Measurements from ENCODE around the gene EEIG1.
A peak's percentile ranks its signal among the peaks of the same experiment; 100 is the strongest.
"Not testable (repeated sequence)": the region's sequence is repeated elsewhere in the genome, so short reads cannot be mapped to it uniquely, and the experiment has no call there.

EEIG1 gene

DNA sequence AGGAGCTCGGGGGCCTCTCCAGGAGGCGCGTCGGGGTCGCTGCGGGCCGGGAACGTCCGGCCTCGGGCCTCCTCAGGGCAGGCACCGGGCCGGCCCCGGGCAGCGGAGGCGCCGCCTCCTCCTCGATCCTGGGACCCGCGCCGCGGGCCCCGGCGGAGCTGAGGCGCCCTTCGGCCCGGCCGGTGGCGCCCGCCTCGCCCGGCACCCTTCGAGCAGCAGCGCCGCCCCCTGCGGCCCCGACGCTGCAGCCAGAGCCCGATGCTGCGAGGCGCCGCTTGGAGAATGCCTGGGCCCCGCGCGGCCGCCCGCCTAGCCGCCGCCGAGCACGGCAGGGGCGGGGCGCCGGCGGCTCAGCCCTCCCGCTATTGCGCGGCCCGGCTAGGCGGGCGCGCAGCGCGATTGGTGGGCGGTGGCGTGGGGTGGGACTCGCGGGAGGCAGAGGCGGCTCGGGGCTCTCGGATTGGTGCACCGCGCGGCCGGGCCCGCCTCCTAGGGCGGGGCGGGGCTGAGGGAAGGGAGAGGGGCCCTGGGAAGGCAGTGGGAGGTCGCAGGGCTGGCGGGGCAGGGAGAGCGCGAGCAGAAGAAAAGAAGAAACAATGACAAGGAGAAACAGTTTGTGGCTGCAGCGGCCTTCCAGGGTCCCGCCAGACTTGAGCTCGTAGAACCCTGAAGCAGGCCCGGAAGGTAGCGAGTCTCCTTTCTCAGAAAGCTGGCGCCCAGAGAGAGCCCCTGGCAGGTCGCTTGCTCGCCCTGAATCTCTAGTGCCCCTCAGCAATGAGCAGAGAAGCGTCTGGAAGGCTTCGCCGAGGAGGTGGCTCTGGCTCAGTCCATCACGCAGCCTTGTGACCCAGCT lies at the start of gene EEIG1:
EEIG1 (minus strand) TSS at position 284 of the 853 bp plus-strand sequence. CDS start 852 bp downstream, outside the sequence.
- peak; percentile 98 for DNase-seq

DNA sequence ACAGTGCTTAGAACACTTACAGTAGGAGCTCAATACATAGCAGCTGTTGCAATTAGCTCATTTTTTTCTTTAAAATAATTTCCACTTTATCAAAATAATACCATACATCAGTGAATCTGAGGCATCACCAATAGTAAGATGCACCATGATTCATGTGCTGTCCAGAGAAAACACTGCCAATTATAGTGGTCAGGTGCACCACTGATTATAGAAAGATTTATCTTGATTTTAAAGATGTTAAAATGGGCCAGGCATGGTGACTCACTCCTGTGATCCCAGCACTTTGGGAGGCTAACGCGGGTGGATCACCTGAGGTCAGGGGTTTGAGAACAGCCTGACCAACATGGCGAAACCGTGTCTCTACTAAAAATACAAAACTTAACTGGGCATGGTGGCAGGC lies 46.9 kb upstream of the EEIG1 start:
- no peak for DNase-seq

DNA sequence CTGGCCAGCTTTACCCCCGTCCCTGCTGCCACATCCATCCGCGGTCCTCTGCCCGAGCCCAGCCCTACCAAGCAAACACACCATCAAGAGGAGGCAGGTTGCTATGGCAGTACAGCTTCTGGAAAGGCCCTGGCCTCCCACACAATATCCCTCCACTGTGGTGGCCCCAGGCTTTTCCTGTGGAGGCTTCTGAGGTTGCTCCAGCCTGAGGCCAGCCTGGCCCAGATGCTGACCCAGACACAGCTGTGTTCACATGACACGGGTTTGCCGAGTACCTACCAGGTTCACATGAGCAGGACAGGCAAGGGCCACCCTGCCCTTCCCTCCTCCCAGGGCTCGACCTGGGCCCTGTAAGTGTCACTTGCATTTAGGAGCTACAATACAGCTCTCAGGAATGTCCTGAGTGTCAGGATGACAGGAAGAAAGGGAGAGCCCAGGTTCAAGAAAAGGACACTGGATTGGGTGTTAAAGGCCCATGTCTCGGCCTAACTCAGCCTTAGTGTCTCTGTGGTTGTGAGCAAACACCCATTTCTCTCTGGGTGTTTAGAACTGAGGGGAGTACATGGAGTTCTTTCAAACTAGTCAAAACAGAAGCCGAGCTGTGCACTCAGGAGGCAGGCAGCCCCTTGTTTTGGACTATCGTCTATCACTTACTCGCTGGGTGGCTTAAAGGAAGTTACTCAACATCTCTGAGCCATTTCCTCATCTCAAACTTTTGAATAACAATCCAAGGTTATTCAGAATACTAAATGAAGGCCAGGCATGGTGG lies 46.2 kb upstream of the EEIG1 start:
- peak; percentile 75 for DNase-seq

DNA sequence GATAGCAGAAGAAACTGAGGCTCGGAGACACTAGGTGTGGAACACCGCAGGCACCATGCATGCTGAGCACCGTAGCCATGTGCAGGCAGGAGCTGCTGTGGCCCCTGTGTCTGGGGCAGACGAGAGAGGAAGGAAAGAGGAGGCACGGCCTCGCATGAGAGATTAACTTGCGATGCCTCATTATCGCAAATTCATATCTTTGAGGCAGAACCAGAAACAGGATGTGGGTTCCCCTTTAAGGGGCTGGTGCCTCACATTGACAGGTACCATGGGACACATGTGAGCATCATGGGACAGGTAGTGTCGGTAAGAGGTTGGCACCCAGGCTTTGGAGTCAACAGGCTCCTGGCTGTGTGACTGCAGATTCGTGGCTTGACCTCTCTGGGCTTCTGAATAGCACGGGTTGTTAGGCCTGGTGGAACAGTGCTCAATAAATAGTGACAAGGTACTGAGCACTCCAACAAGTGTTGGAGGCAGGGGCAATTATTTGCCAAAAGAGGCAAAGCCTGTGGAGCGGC lies 45.5 kb upstream of the EEIG1 start:
- peak; percentile 88 for DNase-seq

DNA sequence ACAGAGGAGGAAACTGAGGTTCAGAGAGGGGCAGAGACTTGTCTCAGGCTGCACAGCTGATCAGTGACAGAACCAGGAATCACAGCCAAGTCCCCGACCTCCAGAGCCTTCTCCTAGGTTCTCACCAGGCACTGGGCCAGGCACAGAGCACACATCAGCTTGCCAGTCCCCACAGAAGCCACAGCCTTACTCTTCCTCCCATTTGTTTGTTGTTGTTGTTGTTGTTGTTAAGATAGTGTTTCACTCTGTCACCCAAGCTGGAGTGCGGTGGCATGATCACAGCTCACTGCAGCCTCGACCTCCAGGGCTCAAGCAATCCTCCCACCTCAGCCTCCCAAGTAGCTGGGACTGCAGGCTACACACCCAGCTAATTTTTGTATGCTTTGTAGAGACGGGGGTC lies 44.9 kb upstream of the EEIG1 start:
- DNase-seq = peak; percentile 61

DNA sequence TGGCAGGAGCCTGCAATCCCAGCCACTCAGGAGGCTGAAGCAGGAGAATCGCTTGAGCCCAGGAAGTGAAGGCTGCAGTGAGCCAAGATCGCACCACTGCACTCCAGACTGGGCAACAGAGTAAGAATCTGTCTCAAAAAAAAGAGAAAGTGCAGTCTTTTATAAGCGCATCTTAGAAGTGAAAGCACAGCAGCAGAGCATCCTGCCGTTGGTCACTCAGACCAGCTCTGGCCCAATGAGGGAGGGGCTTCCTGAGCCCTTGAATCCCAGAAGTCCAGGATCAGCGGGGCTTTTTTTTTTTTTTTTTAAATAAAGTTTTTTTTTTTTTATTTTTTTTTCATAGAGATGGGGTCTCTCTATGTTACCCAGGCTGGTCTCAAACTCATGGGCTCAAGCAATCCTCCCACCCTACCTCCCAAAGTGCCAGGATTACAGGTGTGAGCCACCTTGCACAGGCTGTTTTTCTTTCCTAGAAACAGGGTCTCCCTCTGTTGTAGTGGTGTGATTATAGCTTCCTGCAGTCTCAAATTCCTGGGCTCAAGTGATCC lies 44.0 kb upstream of the EEIG1 start:
- DNase-seq = peak; percentile 40

DNA sequence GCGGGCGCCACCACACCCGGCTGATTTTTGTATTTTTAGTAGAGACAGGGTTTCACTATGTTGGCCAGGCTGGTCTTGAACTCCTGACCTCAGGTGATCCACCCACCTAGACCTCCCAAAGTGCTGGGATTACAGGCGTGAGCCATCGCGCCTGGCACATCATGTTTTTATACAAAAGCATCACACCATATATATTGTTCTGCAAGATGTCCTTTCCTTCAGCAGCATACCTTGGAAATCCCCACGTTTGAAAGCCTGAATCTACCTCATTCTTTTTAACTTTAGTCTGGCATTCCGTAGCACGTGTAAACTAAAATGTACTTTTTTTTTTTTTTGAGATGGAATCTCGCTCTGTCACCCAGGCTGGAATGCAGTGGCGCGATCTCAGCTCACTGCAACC lies 42.9 kb upstream of the EEIG1 start:
- not testable (repeated sequence) for DNase-seq

DNA sequence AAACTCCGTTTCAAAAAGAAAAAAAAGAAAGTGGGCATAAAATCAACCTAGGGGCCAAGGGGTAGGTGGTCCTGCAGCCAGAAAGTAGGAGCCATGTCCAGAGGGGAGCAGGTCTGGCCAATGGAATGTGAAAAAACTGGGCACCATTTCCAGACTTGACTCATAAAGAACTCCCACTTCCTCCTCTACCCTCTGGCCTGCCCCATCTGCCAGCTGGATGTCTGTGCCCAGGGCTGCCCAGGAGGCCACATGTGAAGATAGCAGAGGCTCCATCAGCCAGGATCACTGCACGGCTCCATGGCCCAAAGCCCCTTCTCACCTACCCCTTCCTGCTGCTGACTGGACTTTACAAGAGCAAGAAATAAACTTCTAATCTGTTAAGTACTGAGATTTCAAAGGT lies 42.1 kb upstream of the EEIG1 start:
- no peak for DNase-seq

DNA sequence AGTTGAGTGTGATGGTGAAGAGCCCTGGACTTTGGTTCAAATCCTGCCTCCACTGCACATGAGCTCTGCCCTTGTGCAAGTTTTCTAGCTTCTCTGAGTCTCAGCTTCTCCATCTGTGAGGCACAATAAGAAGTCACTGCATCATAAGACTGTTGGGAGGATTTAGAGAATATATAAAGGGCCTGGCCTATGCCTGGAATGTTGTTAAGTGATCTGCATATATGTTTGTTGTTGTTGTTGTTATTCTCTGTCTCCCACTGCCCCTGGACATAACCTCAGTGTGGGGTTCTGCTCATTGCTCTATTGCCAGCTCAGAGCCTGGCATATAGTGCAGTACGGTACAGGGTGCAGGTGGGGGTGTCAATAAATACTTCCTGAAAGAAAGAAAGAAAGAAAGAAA lies 40.3 kb upstream of the EEIG1 start:
- no peak for DNase-seq

DNA sequence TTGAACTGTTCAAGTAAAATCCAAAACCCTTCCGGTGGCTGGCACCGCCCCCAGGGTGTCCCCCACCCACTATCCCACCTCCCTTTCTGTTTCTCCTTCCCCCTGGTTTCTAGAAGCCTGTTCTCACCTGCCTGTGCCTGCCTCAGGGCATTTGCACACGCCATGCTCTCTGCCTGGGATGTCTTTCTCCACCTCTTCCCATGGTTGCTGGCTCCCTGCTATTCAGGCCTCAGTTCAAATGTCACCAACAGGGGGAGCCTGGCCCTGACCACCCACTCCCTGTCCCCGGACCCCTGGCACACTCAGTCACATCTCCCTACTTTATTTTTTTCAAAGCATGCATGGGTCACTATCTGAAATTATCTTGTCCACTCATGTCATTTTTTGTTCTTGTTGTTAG lies 39.9 kb upstream of the EEIG1 start:
- no peak for DNase-seq

DNA sequence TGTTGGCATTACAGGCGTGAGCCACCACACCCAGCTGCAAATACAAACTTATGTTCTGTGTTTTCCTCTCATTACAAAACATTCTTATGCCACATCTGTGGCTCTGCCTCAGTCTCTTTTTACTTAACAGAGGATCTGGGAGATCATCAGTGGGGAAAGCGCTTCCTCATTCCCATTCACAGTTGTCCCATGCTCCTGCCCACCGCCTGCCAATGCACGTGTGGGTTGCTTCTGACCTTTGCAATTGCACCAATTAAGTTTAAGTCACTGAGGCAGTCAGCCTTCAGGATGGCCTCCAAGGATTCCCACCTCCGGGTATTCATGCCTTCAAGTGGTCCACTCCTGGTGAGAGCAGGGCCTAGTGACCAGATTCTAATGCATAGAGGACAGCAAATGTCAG lies 34.9 kb upstream of the EEIG1 start:
- no peak for DNase-seq

DNA sequence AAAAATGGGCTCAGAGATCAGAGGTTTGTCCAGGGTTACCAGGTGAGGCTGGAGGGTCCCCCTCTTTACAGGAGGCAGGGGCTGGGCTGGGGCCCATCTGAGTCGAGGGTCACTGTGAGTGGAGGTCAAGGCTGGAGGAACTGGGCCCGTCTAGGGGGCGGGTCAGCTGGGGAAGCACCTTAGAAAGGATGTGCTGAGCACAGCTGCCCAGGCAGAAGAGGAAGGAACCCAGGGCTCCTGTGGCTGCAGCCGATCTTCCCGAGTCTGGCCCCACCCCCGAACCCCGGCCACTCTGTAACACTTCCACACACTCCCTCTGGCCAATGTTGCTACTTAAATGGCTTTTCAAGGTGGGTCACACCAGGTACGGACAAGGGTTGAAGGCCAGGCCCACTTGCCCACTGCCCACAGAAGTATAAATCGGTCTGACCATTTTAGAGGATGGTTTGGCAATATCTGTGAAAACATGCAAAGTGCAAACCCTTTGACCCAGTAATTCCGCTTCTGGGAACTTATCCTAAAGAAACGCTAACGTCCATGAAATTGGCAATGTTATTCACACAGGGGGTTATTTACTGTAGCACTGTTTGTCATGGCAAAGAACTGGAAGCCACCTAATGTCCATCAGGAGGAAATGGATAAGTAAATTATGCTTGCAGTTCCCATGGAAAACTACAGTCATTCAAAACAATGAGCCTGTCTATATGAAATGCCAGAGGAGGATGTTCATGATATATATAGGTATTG lies 30.5 kb upstream of the EEIG1 start:
- DNase-seq = no peak

DNA sequence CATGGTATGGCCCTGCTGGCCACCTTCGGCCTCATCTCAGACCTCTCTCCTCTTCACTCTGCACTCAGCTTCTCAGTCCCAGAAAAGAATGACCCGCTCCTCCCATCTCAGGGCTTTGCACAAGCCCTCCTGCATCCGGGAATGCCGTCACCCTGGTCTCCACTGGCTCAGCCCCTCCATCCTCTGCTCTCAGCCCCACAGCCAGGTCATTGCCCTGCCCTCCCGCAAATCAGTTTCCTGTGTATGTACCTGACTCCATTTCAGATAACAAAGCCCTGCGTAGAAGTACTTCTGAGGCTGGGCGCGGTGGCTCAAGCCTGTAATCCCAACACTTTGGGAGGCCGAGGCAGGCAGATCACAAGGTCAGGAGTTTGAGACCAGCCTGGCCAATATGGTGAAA lies 28.9 kb upstream of the EEIG1 start:
- no peak for DNase-seq

DNA sequence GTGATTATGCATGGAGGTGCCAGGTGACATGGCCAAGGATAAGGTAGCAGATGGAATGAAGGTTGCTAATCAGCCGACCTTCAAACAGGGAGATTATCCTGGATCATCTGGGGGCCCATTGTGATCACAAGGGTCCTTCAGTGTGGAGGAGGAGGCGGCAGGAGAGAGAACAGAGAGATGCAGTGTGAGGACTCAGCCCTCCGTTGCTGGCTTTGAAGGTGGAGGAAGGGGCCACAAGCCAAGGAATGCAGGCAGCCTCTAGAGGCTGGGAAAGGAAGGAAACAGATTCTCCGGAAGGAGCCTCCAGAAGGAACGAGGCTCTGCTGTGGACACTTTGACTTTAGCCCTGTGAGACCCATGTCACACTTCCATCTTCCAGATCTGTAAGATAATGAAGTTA lies 27.4 kb upstream of the EEIG1 start:
- no peak for DNase-seq

DNA sequence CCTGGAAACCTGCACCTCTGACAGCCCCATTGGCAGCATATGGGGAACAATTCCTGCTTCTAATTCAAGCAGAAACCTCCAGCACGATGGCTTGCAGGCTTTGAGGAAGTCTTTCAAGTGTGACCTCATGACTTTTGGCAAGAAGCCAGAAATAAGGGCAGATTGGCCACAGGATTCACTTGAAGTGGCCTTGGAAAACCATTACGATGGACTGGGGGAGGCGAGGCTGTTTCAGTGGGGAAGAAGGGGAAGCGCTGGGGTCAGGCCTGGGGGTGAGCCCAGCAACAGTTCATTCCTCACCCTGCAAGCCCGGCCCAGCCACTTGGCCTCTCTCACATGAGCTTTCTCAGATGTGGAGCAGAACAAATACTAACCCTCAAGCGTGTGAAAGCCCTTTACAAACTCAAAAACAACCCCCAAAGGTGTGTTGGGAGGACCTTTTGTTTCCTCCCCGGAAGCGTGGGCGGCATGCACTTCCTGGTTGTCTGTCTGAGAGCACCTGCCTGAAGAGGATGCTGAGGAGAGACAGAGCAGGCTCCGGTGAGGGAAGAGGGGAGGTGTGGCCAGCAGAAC lies 26.9 kb upstream of the EEIG1 start:
- peak; percentile 96 for DNase-seq

DNA sequence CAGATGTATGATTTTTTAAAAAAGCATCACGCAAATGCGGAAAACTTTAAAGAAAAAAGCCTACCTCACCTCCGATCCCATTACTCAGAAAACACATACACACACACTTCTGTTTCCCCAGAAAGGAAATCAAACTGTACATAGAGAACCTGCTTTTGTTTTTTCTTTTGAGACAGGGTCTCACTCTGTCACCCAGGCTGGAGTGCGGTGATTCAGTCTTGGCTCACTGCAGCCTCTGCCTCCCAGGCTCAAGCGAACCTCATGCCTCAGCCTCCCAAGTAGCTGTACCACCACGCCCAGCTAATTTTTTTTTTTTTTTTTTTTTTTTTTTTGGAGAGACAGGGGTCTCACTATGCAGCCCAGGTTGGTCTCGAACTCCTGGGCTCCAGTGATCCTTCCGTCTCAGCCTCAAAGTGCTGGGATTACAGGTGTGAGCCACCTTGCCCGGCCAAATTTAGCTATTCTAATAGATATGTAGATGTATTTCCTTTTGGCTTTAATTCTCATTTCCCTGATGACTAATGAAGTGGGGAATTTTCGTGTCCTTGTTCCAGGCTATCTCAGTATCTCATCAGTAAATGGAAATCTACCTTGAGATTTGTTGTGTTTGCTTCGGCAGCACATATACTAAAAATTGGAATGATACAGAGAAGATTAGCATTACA lies 25.7 kb upstream of the EEIG1 start:
- DNase-seq = peak; percentile 61

DNA sequence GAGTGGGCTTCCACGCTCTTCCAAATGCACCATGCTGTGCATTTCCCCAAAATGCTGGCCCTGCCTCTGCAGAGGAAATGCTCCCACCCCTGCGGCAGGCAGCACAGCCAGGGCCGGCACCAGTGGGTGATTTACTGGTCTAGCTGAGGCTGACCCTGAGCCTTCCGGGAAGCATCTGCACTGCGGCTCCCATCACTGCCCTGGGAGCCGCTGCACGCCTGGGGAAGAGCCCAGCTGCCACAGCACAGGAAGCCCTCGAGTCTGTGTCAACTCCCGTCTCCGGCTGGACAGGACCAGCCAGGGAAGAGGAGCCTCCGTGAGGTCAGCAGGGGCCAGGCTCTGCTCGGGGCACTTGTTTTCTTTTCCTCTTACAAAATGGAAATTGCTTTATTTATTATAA lies 25.1 kb upstream of the EEIG1 start:
- peak; percentile 34 for DNase-seq

DNA sequence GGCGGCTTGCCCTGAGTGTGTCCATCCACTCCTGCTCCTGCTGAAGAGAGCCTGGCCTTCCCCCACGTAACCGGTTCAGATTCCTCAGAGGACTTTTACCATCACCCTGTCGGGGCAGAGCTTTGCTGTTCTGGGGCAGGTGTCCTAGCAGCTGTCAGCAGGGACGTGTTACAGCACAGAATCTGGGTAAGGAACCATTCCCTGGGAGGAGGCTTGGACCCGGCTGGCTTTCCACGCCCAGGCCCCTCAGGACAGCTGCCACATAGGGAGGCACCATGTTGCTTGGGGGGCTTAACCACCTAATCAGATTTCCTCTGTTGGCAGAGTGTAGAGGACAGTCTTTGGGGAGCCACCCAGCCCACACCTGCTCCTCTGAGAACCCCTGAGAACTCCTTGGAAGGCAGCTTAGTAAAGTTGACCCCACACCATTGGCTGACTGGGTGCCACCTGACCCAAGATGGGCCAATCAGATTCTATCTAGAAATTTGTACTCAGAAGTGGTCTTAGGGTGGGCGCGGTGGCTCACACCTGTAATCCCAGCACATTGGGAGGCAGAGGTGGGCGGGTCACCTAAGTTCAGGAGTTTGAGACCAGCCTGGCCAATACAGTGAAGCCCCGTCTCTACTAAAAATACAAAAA lies 23.3 kb upstream of the EEIG1 start:
- DNase-seq = no peak

DNA sequence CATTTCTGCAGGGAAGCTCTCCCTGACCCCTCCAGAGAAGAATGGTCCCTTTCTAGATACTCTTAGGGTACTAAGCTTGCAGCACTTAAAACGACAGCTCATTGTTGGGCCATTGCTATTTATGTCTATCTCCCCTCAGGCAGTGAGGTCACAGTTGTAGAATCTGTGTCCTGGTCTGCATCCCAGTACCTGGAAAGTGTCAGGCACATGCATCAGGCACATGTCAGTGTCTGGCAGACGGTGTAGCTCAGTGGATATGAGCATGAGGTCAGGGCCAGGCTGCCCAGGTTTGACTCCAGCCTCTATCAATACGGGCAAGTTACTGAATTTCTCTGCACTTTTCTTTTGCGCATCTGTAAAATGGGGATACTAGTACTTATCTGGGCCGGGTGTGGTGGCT lies 22.2 kb upstream of the EEIG1 start:
- DNase-seq = no peak

DNA sequence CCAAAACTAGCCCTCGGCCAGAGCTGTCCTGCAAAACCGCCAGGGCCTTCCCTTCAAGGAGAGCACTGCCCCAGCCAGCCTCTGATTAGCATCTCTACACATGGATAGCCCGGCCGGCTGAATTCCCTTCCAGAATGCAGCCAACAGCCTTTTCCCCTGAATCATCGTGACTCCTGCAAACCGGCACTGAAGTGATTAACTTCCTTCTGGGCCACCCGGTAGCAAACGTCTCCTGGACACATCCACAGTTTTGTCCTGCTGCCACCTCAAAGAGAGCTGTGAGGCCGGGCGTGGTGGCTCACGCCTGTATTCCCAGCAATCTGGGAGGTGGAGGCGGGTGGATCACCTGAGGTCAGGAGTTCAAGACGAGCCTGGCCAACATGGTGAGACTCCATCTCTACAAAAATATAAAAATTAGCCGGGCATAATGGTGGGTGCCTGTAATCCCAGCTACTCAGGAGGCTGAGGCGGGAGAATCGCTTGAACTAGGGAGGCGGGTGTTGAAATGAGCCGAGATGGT lies 21.1 kb upstream of the EEIG1 start:
- no peak for DNase-seq

DNA sequence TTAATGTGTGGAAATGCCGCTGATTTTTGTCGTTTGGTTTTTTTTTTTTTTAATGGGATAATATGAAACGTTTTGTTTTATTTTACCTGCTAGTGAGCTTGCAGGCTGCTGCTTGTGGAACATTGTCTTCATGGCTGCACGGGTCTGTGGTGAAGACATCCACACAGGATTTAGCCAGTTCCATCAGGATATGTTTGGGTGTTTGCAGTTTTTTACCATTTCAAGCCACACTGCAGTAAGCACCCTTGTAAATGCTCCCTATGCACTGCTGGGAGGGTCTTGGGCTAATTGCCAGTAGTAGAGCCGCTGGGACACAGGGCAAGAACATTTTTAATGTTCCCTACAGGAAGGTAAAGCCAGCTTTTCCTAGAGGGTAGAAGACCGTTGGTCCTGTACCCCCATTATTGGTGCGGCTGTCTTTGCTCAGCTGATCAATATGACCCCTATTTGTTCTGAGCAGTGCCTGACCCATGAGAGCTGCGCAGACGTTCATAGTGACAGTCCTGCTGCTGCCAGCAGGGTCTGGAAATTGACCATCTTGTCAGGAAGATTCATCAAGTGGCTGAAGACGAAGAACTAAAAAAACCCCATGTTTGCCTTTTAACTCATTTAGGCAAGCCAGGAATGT lies 20.5 kb upstream of the EEIG1 start:
- no peak for DNase-seq

Data from CD4-positive, alpha-beta T cell treated with Interleukin-6 for 4 hours (primary cell).